HG03442 (cell line): ENCODE data around the gene PUS7.
A peak's percentile ranks its signal among the peaks of the same experiment; 100 is the strongest.
"Not testable (repeated sequence)": the region's sequence is repeated elsewhere in the genome, so short reads cannot be mapped to it uniquely, and the experiment has no call there.

ENCODE experiments used
- ATAC-seq: cut with Tn5 transposase; IDR thresholded peaks from one replicate; pipeline ENCODE4 v1.9.1; 2021; ENCODE audit warnings: mild to moderate bottlenecking, moderate library complexity; ENCODE audit not compliant: unreplicated experiment

The PUS7 gene, protein sequence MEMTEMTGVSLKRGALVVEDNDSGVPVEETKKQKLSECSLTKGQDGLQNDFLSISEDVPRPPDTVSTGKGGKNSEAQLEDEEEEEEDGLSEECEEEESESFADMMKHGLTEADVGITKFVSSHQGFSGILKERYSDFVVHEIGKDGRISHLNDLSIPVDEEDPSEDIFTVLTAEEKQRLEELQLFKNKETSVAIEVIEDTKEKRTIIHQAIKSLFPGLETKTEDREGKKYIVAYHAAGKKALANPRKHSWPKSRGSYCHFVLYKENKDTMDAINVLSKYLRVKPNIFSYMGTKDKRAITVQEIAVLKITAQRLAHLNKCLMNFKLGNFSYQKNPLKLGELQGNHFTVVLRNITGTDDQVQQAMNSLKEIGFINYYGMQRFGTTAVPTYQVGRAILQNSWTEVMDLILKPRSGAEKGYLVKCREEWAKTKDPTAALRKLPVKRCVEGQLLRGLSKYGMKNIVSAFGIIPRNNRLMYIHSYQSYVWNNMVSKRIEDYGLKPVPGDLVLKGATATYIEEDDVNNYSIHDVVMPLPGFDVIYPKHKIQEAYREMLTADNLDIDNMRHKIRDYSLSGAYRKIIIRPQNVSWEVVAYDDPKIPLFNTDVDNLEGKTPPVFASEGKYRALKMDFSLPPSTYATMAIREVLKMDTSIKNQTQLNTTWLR

DNA sequence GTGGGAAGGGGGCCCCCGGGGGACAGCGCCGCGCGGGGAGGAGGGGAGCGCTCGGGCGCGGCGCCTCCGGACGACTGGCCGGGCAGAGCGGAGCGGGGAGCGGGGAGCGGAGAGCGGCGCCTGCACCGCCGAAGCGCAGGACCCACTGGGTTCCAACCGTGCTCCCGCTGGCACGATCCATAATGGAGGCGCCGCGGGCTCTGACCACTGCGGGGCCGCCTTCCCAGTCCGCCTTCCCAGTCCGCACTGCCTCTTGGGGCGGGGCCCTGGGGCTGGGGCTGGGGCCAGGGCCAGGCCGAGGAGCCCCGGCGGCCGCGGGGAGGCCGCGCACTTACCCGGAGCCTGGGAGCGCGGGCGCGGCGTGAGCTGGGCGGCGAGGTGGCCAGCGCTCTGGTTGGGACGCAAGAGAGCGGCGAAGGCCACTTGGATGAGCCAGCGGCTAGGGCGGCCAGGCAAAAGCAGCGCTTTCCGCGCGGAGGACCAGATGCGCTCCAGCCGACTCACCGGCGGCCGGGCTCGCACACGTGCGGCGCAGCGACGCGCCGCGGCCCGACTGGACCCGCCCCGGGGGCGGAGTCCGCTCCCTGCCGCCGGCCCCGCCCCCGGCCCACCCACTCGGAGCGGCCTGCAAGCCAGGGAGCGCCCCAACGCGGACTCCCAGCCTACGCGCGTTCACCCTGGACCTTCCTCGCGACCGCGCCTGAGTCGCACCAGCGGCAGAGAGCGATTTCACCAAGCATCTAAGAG is at the start of gene PUS7:
Gene PUS7 (minus strand): TSS at position 555 of the 747 bp plus-strand sequence. CDS start 13,759 bp downstream, outside the sequence.
- peak; percentile 77 for ATAC-seq

DNA sequence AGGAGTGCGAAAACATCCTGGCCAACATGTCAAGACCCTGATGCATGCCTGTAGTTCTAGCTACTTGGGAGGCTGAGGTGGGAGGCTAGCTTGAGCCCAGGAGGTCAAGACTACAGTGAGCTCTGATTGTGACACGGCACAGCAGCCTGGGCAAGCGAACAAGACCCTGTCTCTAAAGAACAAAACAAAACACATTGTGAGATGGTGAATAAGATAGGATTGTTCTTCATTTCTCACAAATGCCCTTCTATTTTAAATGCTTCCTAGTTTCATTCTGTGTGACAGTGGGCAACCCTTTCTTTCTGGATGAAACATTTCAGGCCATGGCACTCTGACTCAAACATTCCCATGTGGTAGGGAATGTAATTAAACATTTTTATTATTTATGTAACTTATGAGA is 45.8 kb upstream of the PUS7 start:
- no peak for ATAC-seq

DNA sequence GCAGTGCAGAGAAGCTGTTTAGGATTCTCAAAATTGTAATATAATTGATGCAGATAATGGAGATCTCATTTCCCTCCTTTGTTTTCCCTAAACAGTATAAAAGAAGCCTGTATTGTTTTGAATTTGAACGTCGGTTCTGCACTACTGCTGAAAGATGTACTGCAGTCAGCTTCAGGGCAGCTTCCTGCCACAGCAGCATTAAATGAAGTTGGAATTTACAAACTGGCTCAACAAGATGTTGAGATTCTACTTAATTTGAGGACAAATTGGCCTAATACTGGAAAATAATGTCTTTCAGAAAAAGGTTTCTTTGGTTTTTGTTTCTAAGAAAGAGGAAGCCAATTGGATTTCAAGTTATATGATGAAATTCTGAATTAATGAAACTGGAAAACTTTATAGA is 45.0 kb upstream of the PUS7 start:
- ATAC-seq, result no peak

DNA sequence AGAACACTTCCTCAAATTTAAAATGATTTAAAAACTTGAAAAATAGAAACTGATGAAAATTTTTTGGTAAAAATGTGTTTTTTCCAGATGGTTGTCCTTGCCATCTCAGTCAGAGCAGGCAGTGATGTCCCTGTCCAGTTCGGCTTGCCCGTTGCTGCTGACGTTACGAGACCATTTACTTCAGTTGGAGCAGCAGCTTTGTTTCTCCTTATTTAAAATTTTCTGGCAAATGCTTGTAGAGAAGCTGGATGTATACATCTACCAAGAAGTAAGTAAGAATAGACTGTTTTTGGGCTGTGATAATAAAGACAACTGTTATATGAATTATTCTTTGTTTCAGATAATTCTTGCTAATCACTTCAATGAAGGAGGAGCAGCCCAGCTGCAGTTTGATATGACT is 43.1 kb upstream of the PUS7 start:
- ATAC-seq, result no peak

DNA sequence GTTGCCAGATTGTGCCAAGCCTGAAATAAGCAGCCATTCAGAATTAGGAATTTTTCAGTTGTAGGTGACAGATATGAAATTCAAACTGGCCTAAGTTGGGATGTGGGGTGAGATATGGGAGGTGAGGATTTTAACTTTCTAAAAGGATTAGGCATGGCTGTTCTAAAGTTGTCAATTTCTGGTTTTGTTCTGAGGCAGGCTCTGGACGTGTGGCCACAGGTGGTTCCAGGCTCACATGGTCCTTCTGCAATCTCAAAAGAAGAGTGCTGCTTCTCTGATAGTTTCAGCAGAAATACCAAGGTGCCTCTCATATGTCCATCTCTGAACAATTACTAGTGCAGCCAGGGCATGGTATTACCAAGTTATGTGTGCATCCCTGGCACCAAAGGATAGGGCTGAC is 37.9 kb upstream of the PUS7 start:
- no peak for ATAC-seq

DNA sequence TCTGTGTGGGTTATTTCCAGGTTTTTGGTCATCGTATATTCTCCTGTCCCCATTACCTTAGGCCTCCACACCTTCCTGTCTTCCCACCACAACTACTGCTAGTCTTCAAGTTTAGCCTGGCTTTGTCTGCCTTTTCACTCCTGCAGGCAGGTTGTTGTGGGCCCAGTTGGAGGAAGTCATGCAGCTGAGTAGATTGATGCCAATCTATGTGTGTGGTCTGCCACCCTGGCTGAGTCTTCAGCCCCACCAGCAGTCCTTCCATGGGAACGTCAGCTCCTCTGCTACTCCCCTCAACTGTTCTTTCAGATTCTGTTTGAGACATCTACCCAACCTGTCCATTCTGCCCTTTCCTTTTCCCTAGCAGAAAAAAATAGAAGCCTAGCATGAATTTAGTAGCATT is 16.3 kb upstream of the PUS7 start:
- ATAC-seq, result no peak

DNA sequence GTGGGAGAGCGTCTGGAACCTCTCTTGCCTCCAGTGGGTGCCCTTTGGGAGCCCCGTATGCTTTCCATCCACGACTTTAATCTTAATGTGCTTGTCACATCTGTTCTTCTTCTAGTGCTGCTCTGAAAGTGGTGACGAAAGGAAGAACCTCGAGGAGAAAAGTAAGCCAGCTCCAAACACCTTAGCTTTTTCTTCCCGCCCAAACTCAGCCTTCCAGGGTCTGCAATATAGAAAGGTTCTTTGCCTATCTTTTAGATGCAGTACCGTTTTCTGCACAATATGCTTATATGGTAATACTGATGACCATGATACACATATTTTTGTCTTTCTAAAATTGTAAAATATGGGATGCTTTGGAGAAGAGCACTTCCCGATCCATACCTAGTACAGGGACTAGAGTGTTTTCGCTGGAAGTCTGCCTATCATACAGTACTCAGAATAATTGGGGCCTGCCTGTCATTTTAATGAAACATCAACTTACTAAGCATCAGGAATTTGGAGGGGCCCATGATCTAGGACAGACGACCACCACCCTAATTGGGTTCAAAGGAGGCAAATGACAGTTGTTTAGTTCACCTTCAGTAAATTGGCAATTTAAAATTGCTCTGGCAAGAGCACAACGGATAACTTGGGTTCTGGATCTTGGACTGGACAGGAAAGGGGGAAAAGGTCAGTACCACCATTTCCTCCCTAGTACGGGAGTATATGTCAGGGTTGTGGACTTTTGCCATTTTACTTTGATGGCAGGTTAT is 10.8 kb upstream of the PUS7 start:
- ATAC-seq, result no peak

DNA sequence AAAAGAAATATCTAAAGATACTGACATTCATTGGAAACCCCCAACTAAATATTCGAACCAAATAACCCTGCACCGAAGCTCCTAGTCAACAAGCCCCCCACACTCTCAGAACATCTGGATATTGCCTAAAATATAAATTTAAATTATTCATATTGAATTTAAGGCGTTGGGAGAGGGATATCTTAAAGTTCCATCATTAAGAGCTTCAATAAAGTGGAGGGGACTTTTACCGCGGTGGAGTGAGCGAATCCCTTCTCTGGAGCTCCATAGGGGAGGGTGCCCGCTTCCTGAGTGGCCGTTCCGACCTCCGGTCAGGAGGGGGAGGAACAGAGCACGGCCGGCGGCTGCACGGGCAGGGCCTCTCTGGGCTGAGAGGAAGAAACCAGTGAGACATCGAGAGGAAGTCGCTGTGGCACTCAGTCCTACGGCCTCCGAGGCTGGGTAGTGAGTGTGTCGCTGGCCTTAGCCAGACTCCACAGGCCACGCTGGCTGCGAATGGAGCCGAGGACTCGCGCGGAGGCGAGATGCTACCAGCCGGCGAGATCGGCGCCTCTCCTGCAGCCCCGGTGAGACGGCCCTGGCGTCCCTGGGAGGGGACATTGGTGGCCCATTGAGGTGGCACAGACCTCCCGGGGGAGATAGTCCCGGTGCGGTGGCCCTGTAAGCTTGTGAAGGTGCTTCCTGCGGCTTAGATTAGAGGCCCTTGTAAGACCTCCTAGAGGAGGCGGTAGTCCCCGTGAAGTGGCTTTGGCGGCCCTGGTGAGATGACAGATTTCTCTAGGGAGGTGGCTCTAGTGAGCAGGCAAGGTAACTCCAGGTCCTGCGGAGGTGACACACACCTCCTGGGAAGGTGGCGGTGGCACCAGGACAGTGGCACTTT is 10.0 kb upstream of the PUS7 start, which contains the start of gene RINT1:
Gene RINT1 (plus strand): TSS at position 410 of the 880 bp plus-strand sequence. CDS start 115 bp downstream, at position 525.
- ATAC-seq, result peak; percentile 97

DNA sequence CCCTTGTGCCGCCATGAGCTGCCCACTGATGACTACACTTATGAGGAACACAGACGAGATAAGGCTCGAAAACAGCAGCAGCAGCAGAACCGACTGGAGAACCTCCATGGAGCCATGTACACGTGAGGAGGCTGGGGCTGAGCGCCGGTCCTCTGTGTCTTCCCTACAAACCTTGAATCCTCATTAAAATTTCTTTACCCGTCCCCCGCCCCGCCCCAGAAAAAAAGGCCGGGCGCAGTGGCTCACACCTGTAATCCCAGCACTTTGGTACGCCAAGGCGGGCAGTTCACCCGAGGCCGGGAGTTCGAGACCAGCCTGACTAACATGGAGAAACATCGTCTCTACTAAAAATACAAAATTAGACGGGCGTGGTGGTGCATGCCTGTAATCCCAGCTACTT is 8.5 kb upstream of the PUS7 start:
- ATAC-seq, result no peak

DNA sequence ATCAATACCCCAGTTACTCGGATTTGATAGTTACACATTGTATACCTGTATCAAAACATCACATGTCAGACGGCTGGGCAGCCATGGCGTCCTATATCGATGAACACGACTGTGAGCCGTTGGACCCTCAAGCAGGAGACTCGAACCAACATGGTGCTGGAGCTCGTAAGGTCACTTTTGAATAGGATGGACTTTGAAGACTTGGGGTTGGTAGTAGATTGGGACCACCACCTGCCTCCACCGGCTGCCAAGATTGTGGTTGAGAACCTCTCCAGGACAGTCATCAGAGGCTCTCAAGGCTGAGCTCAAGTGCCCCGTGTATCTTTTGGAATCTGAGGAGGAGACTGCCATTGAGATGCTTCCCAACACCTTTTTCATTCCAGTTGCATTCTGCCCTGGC is 8.1 kb upstream of the PUS7 start:
- ATAC-seq, result no peak

DNA sequence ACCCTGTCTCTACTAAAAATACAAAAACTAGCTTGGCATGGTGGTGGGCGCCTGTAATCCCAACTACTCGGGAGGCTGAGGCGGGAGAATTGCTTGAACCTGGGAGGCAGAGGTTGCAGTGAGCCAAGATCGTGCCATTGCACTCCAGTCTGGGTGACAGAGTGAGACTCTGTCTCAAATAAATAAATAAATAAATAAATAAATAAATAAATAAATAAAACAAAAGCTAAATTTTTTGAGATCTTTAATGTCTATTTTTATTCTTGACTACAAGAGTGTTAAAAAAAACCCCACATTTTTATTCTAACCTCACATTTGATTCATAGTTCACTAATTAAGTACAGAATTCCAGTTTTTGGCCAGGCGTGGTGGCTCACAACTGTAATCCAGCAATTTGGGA is 5.7 kb upstream of the PUS7 start:
- ATAC-seq, result not testable (repeated sequence)

DNA sequence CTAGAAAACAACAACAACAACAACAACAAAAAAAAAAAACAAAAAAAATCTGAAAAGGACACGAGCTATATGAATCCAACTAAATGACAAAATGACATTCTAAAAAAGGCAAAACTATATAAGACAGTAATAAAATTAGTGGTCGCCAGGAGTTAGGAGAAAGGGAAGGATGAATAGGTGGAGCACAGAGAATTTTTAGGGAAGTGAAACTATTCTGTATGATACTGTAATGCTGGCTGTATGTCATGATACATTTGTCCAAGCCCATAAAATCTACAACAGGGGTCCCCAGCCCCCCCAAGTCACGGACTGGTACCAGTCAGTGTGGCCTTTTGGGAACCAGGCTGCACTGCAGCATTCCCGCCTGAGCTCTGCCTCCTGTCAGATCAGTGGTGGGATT is 2.8 kb upstream of the PUS7 start:
- ATAC-seq, result no peak

DNA sequence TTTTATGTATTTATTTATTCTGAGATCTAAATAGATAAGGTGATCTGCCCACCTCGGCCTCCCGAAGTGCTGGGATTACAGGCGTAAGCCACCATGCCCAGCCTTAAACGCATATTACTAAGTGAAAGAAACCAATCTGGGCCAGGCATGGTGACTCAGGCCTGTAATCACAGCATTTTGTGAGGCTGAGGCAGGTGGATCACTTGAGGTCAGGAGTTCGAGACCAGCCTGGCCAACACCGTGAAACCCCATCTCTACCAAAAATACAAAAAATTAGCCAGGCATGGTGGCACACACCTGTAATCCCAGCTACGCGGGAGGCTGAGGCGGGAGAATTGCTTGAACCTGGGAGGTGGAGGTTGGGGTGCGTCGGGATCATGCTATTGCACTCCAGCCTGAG is 2.4 kb upstream of the PUS7 start:
- not testable (repeated sequence) for ATAC-seq

DNA sequence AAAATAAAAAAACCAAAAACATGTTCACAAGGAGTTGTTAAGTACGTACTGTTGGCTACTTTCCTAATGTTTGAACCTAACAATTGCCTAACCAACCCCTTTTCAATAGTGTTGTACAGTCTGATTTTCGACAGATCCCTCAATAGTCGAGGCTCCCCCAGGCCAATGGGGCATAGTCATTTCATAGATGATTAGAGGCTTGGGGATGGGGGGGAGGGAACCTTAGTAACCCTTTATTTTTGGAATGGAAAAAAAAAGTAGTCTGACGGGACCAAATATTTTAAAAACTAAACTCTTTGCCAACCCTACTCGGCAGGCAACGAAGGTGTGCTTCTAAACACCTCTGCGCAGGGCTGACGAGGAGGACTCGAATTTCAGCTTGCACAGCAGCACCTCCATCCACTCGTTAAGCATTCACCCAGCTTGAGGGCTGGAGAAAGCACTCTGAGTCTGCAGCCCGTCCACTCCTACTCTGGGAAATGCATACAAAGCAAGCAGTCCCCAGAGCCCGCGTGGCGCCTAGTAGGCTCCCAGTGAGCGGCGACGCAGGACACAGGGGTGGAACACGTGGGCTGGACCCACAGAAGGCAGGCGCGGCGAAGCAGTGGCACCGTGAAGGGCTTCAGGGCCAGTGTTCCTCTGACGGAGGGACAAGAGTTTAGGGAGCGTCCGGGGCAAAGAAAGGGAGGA is 899 bp downstream of the PUS7 start:
- ATAC-seq, result peak; percentile 47

DNA sequence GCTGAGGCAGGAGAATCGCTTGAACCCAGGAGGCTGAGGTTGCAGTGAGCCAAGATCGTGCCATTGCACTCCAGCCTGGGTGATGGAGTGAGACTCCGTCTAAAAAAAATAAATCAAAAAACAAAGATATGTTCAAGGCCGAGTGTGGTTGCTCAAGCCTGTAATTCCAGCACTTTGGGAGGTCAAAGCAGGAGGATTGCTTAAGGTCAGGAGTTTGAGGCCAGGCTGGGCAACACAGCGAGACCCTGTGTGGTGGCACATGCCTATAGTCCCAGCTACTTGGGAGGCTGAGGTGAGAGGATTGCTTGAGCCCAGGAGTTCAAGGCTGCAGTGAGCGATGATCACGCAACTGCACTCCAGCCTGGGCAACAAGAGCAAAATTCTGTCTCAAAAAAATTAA is 1.5 kb downstream of the PUS7 start:
- not testable (repeated sequence) for ATAC-seq

DNA sequence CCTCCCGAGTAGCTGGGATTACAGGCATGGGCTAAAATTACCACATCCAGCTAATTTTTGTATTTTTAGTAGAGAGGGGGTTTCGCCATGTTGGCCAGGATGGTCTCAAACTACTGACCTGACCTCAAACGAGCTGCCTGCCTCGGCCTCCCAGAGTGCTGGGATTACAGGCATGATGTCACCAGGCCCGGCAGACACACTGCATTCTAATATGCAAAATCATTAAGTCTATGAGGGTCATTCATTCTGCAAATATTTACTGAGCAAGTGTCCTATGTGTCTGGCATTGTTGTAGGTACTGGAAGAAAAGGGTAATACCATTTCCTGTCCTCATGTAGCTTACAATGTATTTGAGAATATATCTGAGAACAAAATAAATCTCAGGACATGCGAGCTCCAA is 2.7 kb downstream of the PUS7 start:
- ATAC-seq, result no peak

DNA sequence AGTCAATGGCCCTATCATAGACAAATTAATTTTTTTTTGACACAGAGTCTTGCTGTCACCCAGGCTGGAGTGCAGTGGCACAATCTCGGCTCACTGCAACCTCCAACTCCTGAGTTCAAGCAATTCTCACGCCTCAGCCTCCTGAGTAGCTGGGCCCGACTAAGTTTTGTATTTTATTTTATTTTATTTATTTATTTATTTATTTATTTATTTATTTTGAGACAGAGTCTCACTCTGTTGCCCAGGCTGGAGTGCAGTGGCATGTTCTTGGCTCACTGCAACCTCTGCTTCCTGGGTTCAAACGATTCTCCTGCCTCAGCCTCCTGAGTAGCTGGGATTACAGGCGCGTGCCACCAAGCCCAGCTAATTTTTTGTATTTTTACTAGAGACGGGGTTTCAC is 6.5 kb downstream of the PUS7 start:
- not testable (repeated sequence) for ATAC-seq

DNA sequence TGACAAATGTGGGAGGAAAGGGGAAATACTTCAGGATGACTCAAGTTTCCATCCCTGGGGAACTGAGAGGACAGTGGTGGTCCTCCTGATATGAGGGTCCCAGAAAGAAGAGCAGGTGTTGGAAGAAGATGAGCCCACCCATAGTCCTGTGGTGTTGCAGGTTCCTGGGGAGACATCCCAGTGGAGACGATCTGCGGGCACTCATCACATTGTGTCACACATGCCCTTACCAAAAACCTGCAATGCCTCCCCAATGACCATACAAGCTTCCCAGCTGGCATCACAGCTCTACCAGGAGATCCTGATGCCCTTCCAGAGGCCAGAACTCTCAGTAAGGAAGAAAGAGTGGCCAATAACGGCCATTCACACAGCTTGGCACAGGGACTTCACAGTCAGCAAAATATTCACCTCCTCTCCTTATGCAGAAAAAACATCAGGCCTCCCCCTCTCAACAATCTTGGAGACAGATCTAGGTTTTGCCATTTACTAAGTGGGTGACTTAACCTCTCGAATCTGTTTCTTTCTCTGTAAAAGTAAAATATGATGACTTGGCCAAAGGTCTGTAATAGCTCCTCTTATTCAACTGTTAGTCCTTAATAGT is 9.0 kb downstream of the PUS7 start:
- ATAC-seq, result no peak

DNA sequence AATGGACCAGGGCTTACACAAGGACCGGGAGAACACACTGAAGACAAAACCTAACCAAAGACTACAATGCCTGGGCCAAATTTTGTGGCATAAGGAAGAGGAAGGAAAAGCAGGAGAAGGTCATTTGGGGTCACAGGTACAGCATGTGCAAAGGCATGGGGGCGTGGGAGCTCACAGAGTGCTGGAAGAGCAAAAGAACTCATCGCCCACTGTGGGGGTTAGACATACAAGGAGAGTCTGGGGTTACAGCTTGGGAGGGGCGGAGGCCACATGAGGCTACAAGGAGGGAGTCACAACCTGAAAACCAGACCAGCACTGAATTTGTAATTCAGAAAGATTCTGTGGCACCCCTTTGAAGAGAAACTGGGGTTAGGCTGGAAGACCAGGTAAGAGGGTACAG is 9.7 kb downstream of the PUS7 start:
- no peak for ATAC-seq
